Measurements from ENCODE around the gene ZCCHC7. TPM values are rescaled to one million over a fixed set of nuclear protein-coding genes. Genes with fewer than 3 reads are reported as not detected.

Gene ZCCHC7
- total RNA-seq, 1 donor from 2014 or later: 22.1 TPM

DNA sequence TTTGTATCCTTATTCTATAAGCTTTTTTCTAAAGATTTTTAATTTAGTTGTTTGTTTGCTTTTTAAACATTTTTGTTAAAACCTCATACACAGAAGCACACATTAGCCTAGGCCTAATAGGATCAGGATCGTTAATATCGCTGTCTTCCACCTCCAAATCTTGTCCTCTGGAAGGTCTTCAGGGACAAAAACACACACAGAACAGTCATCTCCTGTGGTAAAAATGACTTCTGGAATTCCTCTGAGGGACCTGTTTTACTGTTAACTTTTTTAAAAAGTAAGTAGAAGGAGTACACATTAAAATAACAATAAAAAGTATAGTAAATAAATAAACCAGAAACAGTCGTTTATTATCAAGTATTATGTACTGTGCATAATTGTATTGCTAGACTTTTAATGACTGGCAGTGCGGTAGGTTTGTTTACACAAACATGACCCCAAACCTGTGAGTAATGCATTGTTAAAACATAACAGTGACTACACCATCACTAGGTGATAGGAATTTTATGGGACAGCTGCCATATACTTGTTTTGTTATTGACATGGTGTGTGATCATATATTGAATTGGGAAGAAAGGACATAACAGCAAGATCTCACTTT is 109.6 kb downstream of the ZCCHC7 start:
- H3K36me3 Mint-ChIP-seq (ENCODE audit: low read depth): peaks cover 9% of the 10 kb centered on the region
- no peak for DNase-seq (ENCODE audit: low spot score)
- no peaks in the 10 kb centered on the region for H3K27me3 Mint-ChIP-seq (ENCODE audit: low read depth)
- no peak overlapping the region for H3K4me3 Mint-ChIP-seq (ENCODE audit: low read depth)
- H3K9me3 Mint-ChIP-seq: no peaks in the 10 kb centered on the region
- H3K27ac Mint-ChIP-seq: no peak overlapping the region
- H3K4me1 Mint-ChIP-seq (ENCODE audit: low read depth): peaks cover 12% of the 10 kb centered on the region
- intact Hi-C loops (cut with micrococcal nuclease): no loop called here

DNA sequence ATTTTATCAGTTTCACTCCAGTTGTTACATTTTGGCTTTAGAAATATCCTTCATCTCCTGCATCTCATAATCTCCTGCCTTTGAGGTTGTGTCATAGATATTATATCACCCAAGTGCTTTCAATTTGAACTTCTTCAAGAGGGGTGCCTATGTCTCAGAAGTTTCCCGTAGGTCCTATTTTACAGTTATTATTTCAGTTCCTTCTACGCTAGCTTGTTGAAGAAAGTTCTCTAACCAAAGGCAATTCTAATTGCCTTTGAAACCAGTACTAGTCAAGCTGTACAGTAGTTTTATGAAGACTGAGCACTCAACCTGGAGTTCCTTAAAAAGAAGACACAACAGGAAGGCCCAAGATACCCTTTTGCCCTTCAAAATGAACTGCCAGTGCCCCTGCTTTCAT is 116.4 kb downstream of the ZCCHC7 start:
- Mint-ChIP-seq H3K4me3 (ENCODE audit: low read depth) (no peak overlapping the region), H3K27me3 (ENCODE audit: low read depth) (no peaks in the 10 kb centered on the region), H3K4me1 (ENCODE audit: low read depth) (peaks cover 20% of the 10 kb centered on the region), H3K9me3 (no peaks in the 10 kb centered on the region), H3K36me3 (ENCODE audit: low read depth) (peaks cover 25% of the 10 kb centered on the region), H3K27ac (no peak overlapping the region)
- intact Hi-C loops (cut with micrococcal nuclease): no loop called here
- no peak for DNase-seq (ENCODE audit: low spot score)

DNA sequence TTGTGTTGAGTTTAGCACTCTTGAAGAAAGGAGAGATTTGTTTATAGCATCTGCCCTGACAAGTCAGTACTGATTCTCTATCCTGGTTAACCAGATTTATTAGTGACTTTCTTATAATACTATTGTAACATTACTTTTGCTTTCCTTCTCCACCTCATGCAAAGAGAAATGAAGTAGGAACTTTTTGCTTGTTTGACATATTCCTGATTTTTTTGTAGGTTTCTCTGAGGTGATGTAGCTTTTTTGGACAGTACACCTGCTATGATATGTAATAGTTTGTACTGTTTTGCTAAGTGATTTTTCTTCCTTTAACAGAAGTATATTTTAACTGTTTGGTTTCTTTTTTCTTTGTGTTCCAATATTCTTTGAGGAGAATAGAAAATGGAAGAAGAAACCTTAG is 117.7 kb downstream of the ZCCHC7 start:
- no peaks in the 10 kb centered on the region for H3K27me3 Mint-ChIP-seq (ENCODE audit: low read depth)
- H3K27ac Mint-ChIP-seq: no peak overlapping the region
- DNase-seq (ENCODE audit: low spot score): no peak
- intact Hi-C loops (cut with micrococcal nuclease): no loop called here
- H3K4me1 Mint-ChIP-seq (ENCODE audit: low read depth): peaks cover 18% of the 10 kb centered on the region
- no peak overlapping the region for H3K4me3 Mint-ChIP-seq (ENCODE audit: low read depth)
- H3K9me3 Mint-ChIP-seq: no peaks in the 10 kb centered on the region
- peaks cover 25% of the 10 kb centered on the region for H3K36me3 Mint-ChIP-seq (ENCODE audit: low read depth)

DNA sequence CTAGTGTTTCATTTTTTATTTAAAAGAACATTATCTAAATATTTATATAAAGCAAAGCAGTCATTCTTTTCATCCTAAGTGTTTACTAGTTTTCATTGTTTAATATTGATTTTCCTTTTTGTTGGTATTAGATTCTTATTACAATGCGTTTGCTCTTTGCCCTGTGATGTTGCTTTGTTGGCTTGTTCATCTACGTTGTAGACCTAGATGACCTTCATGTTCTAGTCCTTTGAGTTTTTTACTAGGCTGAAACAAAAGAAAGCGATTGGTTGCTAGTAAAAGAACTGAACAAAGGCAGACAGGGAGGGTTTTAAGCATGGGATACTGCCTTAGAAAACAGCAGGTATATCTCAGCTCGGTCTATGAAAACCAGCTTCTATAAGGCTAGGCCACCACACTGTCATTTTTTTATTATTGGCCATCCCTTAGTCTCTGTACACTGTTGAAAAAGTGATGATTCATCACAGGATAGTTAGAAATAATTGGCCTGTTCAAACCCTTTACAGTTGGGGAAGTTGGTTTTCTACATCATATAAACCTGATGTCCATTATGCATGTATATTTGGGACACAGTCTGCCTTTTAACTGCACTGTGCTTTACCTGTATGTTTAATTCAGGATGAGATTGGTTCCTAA is 119.0 kb downstream of the ZCCHC7 start:
- Mint-ChIP-seq H3K4me3 (ENCODE audit: low read depth) (no peak overlapping the region), H3K27ac (no peak overlapping the region), H3K36me3 (ENCODE audit: low read depth) (peaks cover 17% of the 10 kb centered on the region), H3K27me3 (ENCODE audit: low read depth) (no peaks in the 10 kb centered on the region), H3K4me1 (ENCODE audit: low read depth) (peaks cover 10% of the 10 kb centered on the region), H3K9me3 (no peaks in the 10 kb centered on the region)
- intact Hi-C loops (cut with micrococcal nuclease): no loop called here
- DNase-seq (ENCODE audit: low spot score): no peak

DNA sequence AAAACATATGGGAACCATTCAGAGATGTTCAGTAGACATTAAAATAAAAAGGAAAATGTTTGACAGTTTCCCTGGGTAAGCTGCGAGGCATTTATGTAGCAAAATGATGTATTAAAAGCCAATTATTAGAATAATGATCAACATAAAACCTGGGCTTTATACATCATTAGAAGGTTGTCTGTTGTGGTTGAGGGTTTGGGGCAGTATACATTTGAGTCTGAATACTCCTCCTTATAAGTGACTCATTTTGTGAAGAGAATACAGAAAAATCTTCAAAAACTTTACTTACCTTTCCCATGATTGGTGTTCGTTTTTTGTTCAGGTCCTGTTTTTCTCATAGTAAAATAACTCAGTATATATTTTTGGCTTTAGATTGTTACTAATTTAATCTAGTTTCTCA is 119.5 kb downstream of the ZCCHC7 start:
- Mint-ChIP-seq H3K9me3 (no peaks in the 10 kb centered on the region), H3K27me3 (ENCODE audit: low read depth) (no peaks in the 10 kb centered on the region), H3K4me3 (ENCODE audit: low read depth) (no peak overlapping the region), H3K27ac (no peak overlapping the region), H3K4me1 (ENCODE audit: low read depth) (peaks cover 9% of the 10 kb centered on the region), H3K36me3 (ENCODE audit: low read depth) (peaks cover 19% of the 10 kb centered on the region)
- no peak for DNase-seq (ENCODE audit: low spot score)
- intact Hi-C loops (cut with micrococcal nuclease): no loop called here

DNA sequence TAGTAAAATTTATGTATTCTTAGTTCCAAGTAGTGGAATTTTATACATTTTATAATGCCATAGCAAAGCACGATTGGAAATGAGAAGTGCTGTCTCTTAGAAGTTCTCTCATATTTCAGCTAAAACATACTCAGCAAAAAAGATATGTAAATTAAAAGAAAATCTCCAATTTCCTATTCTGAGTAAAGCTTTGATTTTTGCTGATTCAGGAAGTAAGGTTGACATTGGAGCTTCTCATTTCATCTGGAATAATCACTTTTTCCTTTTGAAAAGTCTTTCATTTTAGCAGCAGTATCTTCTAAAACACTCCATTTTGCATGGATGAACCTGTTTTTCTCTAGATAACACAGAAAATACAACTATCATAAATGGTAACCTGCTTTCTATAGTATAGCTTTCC is 121.0 kb downstream of the ZCCHC7 start:
- H3K4me3 Mint-ChIP-seq (ENCODE audit: low read depth): no peak overlapping the region
- no peak for DNase-seq (ENCODE audit: low spot score)
- intact Hi-C loops (cut with micrococcal nuclease): no loop called here
- peaks cover 9% of the 10 kb centered on the region for H3K4me1 Mint-ChIP-seq (ENCODE audit: low read depth)
- no peak overlapping the region for H3K27ac Mint-ChIP-seq
- H3K9me3 Mint-ChIP-seq: no peaks in the 10 kb centered on the region
- H3K27me3 Mint-ChIP-seq (ENCODE audit: low read depth): no peaks in the 10 kb centered on the region
- peaks cover 12% of the 10 kb centered on the region for H3K36me3 Mint-ChIP-seq (ENCODE audit: low read depth)

DNA sequence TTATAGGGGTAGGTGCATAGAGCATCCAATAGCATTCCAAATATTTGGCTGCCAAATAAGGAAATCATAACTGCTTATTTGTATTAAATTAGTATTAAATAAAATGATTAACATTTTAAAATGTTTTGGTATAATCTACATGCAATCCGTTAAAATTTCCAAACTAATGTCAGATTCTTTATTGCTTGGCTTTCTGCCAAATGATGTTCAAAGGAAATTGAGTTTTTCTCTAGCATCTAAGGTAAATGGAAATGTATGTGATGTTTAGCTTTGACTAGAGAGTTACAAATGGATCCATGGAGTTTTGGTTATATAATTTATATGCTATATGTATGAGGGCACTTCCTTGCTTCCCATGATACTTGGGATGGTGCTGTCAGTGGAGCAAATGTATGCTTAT is 121.7 kb downstream of the ZCCHC7 start:
- Mint-ChIP-seq H3K27me3 (ENCODE audit: low read depth) (no peaks in the 10 kb centered on the region), H3K9me3 (no peaks in the 10 kb centered on the region), H3K4me3 (ENCODE audit: low read depth) (no peak overlapping the region), H3K27ac (no peak overlapping the region), H3K4me1 (ENCODE audit: low read depth) (peaks cover 6% of the 10 kb centered on the region), H3K36me3 (ENCODE audit: low read depth) (peaks cover 9% of the 10 kb centered on the region)
- intact Hi-C loops (cut with micrococcal nuclease): no loop called here
- DNase-seq (ENCODE audit: low spot score): no peak

DNA sequence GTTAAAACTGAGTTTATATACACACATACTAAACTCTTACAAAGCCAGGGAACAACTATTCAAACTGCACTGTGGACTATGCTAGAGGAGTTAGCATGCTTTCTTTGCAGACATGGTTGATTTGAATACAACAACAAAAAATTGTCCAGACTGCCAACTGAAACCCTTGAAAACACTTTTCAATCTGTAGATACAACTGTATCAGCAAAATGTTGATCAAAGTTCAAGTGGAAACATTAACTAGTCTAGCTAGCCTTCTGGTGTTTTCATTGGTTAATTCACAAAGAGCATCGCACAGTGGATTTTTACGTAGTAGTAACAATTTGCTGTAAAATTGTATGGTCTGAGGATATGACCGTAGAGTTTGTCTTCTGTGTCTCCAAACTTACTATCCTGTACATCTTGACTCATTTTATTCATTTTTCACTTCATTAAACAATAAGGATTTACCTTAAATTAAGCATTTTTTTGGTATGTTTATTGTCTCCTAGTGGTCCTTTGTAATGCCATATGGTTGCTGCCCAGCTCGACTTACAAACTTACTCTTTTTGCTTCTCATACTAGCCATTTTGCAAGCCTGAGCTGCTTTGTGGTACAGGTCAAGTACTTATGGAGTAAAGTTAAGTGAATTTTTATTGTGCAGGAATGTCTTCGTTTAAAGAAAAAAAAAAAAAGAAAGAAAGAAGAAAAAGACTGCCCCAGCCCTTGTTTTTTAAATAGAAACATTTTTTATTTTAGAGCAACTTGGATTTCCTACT is 123.4 kb downstream of the ZCCHC7 start:
- Mint-ChIP-seq H3K27me3 (ENCODE audit: low read depth) (no peaks in the 10 kb centered on the region), H3K4me1 (ENCODE audit: low read depth) (peaks cover 1% of the 10 kb centered on the region), H3K9me3 (no peaks in the 10 kb centered on the region), H3K27ac (no peak overlapping the region), H3K4me3 (ENCODE audit: low read depth) (no peak overlapping the region), H3K36me3 (ENCODE audit: low read depth) (peaks cover 9% of the 10 kb centered on the region)
- no peak for DNase-seq (ENCODE audit: low spot score)
- intact Hi-C loops (cut with micrococcal nuclease): no loop called here

DNA sequence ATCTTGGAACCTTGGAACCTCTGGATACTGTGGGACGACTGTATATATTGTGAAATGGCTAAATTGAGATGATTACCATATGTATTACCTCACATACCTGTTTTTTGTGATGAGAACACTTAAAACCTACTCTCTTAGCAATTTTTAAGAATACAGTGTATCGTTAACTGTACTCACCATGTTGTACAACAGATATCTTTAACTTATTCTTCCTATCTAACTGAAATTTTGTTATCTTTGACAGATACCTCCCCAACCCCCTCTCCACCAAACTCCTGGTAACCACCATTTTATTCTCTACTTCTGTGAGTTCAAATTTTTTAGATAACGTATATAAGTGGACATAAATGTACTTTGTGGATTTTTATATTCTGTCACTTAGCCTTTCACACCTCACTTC is 126.5 kb downstream of the ZCCHC7 start:
- no peak overlapping the region for H3K27ac Mint-ChIP-seq
- peaks cover under 1% of the 10 kb centered on the region for H3K4me1 Mint-ChIP-seq (ENCODE audit: low read depth)
- no peaks in the 10 kb centered on the region for H3K27me3 Mint-ChIP-seq (ENCODE audit: low read depth)
- H3K36me3 Mint-ChIP-seq (ENCODE audit: low read depth): peaks cover 31% of the 10 kb centered on the region
- H3K9me3 Mint-ChIP-seq: no peaks in the 10 kb centered on the region
- intact Hi-C loops (cut with micrococcal nuclease): no loop called here
- DNase-seq (ENCODE audit: low spot score): no peak
- H3K4me3 Mint-ChIP-seq (ENCODE audit: low read depth): no peak overlapping the region

DNA sequence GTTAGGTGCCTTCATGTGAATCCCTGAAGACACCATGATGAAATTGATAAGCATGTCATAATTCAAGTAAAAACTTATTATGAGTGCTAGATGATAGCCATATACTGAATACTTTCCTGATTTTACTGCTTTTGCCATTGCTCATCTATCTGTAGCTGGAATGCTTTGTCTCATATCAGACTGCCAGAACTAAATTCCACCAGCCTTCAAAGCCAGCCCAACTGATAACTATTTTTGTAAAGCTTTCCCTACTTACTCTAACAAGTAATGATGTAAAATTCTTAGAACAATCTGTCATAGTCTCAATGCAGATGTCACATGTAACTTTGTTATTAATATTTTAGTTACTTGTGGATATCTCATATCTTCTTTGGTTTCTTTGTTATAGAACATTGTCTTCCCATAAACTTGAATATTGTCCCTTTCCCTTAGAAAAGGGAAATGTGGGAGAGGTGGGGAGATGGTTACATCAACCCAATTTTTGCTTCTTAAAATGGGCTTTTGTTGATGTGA is 128.3 kb downstream of the ZCCHC7 start:
- no peak overlapping the region for H3K27ac Mint-ChIP-seq
- no peaks in the 10 kb centered on the region for H3K27me3 Mint-ChIP-seq (ENCODE audit: low read depth)
- intact Hi-C loops (cut with micrococcal nuclease): no loop called here
- no peak overlapping the region for H3K4me3 Mint-ChIP-seq (ENCODE audit: low read depth)
- H3K36me3 Mint-ChIP-seq (ENCODE audit: low read depth): peaks cover 44% of the 10 kb centered on the region
- peaks cover 11% of the 10 kb centered on the region for H3K9me3 Mint-ChIP-seq
- H3K4me1 Mint-ChIP-seq (ENCODE audit: low read depth): peaks cover 1% of the 10 kb centered on the region
- DNase-seq (ENCODE audit: low spot score): no peak

DNA sequence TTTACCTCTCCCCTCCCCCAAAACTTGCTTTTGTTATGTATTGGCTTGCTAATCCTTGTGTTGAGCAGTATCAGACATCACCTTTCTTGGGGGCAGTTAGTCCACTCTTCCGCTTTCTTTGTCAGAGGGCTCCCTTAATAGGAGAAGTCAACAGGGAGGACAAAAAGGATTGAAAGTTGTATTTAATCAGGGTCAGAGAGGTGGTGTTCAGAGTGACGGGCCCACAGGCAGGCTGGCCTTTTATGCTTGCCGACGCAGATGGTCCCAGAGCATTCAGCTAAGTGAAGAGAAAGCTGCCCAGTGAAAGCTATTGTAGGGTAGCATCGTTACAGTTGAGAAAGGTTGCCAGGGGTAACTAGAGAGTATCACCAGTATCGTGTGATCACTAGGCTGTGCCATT is 131.1 kb downstream of the ZCCHC7 start:
- Mint-ChIP-seq H3K9me3 (peaks cover 11% of the 10 kb centered on the region), H3K4me3 (ENCODE audit: low read depth) (no peak overlapping the region), H3K27me3 (ENCODE audit: low read depth) (no peaks in the 10 kb centered on the region), H3K36me3 (ENCODE audit: low read depth) (peaks cover 58% of the 10 kb centered on the region), H3K4me1 (ENCODE audit: low read depth) (peaks cover 1% of the 10 kb centered on the region), H3K27ac (no peak overlapping the region)
- no peak for DNase-seq (ENCODE audit: low spot score)
- intact Hi-C loops (cut with micrococcal nuclease): no loop called here

DNA sequence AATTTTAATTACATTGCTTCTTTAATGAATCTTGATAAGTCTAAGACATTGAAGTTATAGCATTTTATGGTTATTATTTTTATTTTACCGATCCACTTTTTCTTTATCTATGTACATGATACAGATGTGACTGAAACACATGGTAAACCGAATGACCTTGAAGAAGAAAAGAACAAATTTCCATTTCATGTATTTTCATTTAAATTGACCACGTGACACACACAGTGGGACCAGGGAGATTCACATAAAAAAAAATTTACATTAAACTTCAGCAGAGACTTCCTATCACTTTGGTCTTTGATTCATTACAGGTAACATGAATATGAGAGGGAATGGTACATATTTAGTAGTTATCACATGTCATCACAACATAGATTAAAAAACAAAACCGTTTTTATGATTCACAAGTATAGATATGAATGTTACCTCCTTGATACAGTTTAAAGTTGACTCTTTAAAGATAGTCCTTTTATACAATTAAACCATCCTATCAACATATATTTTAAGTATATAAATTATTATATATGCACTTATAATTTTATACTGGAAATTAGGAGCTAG is 133.1 kb downstream of the ZCCHC7 start:
- no peak for DNase-seq (ENCODE audit: low spot score)
- Mint-ChIP-seq H3K9me3 (peaks cover 11% of the 10 kb centered on the region), H3K36me3 (ENCODE audit: low read depth) (peaks cover 54% of the 10 kb centered on the region), H3K27me3 (ENCODE audit: low read depth) (no peaks in the 10 kb centered on the region), H3K4me1 (ENCODE audit: low read depth) (peaks cover 1% of the 10 kb centered on the region), H3K4me3 (ENCODE audit: low read depth) (no peak overlapping the region), H3K27ac (no peak overlapping the region)
- intact Hi-C loops (cut with micrococcal nuclease): no loop called here

DNA sequence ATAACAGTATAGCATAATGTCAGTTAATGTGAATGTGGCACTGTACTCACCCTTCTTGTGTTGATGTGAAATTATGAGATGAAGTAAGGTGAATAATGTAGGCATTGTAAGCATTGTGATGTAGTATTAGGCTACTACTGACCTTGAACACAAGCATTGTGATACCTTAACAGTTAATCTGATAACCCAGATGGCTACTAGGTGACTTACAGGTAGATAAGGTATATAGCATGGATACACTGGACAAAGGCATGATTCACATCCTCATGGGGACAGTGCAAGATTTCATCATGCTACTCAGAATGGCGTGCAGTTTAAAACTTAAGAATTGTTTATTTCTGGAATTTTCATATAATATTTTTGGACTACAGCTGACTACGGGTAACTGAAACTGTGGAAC is 134.8 kb downstream of the ZCCHC7 start:
- no peak overlapping the region for H3K27ac Mint-ChIP-seq
- intact Hi-C loops (cut with micrococcal nuclease): no loop called here
- peaks cover 43% of the 10 kb centered on the region for H3K36me3 Mint-ChIP-seq (ENCODE audit: low read depth)
- H3K9me3 Mint-ChIP-seq: peaks cover 11% of the 10 kb centered on the region
- DNase-seq (ENCODE audit: low spot score): no peak
- no peaks in the 10 kb centered on the region for H3K27me3 Mint-ChIP-seq (ENCODE audit: low read depth)
- H3K4me1 Mint-ChIP-seq (ENCODE audit: low read depth): peaks cover 4% of the 10 kb centered on the region
- H3K4me3 Mint-ChIP-seq (ENCODE audit: low read depth): no peak overlapping the region

Data from activated T-helper 2 cell treated with anti-CD3 and anti-CD28 coated beads, Interferon-gamma antibody, Interleukin-2, Interleukin-4, amounts not matched to agents 10 μg/mL and 5 μg/mL and 100 μg/mL, durations not matched to agents 14 hours and 24 hours and 36 hours (primary cell).